Kidney (tissue), 14 donors: ENCODE measurements around the gene B9D2. TPM values are rescaled to one million over a fixed set of nuclear protein-coding genes. Genes with fewer than 3 reads are reported as not detected.

Source experiments
- DNase-seq, 5 donors: peaks; one replicate each; pipeline ENCODE4 v3.0.0-alpha.2; 2013 to 2020
- FAIRE-seq: peaks from 2 replicates; lab custom pipeline; 2012; peaks lifted over from hg19 to GRCh38; lab: Jason Lieb, UNC
- H3K27ac ChIP-seq, 2 donors: one replicate each; pipeline ENCODE4 v1.7.0; 2013; ENCODE audit warnings: low read depth in 2 of 2, low read length in 2 of 2, inconsistent platforms in 1 of 2
- H3K27me3 ChIP-seq: one replicate; pipeline ENCODE4 v1.7.1; 2013; ENCODE audit warnings: low read length, inconsistent platforms; ENCODE audit not compliant: control insufficient read depth, insufficient read depth
- H3K36me3 ChIP-seq, 3 donors: one replicate each; pipeline versions ENCODE4 v1.7.0 to v1.7.1; 2013; ENCODE audit warnings: low read length in 3 of 3, control low read depth in 1 of 3, inconsistent platforms in 1 of 3; ENCODE audit not compliant: insufficient read depth in 3 of 3, control insufficient read depth in 2 of 3
- H3K4me1 ChIP-seq, 3 donors: one replicate each; pipeline versions ENCODE4 v1.7.0 to v1.7.1; 2013; ENCODE audit warnings: low read length in 3 of 3, inconsistent platforms in 1 of 3, low read depth in 1 of 3; ENCODE audit not compliant: control insufficient read depth in 2 of 3, insufficient read depth in 2 of 3
- H3K4me3 ChIP-seq, 3 donors: one replicate each; pipeline versions ENCODE4 v1.7.0 to v1.8.1; 2013; ENCODE audit warnings: low read length in 3 of 3, control low read depth in 1 of 3, inconsistent platforms in 1 of 3
- H3K9ac ChIP-seq, 3 donors: one replicate each; pipeline versions ENCODE4 v1.7.0 to v1.7.1; 2013; ENCODE audit warnings: low read length in 3 of 3, control low read depth in 1 of 3, inconsistent platforms in 1 of 3
- H3K9me3 ChIP-seq, 3 donors: one replicate each; pipeline versions ENCODE4 v1.7.0 to v1.7.1; 2013; ENCODE audit warnings: low read length in 3 of 3, control low read depth in 1 of 3, inconsistent platforms in 1 of 3; ENCODE audit not compliant: control insufficient read depth in 2 of 3, insufficient read depth in 1 of 3
- CTCF ChIP-seq: IDR thresholded peaks from 3 replicates; pipeline ENCODE4 v1.5.1; 2012; ENCODE audit warnings: mild to moderate bottlenecking, moderate library complexity, borderline replicate concordance; ENCODE audit not compliant: insufficient read depth; ENCODE audit errors: extremely low read depth
- intact Hi-C: fragments of 100-400 bp; cut with DNase I; formaldehyde crosslinking; loops from one replicate; pipeline ENCODE4 v1.11.1; 2022
- polyA plus RNA-seq: library from polyadenylated mRNA; stranded (reverse); fragments of 350-450 nt; fragmentation: Illumina TruSeq; extraction: RNeasy Lipid Tissue Mini Kit (QIAGEN cat#74804); gene quantifications from one replicate; pipeline ENCODE4 v1.2.3, GENCODE V29; 2014; ENCODE audit warnings: low read depth, low replicate concordance; ENCODE audit not compliant: insufficient read depth
- total RNA-seq: library from RNA; stranded (reverse); fragmentation: NEBNext Ultra II Directional; extraction: Animal tissue kit (Norgen Biotek cat#: 25700); gene quantifications from one replicate; pipeline ENCODE4 v1.2.1, GENCODE V29; 2021
- donor health status: control.
- donor health status: control.
- donor health status: control.
- donor health status: control.
- donor health status: control.
- donor health status: DM: yes; HTN: yes; CAD: no.
- donor health status: Normal renal cell carcinoma (clear cell type).

B9D2 gene
- total and polyA plus RNA-seq, 2 donors from 2014 or later: 12.6 to 15.7 TPM

GRCh38 chr19:41321600-41322270 lies 42.2 kb downstream of the B9D2 start:
- no peaks in the 10 kb centered on the region for H3K9me3 ChIP-seq
- no peak overlapping the region for H3K9ac ChIP-seq
- intact Hi-C loops: no loop called here
- DNase-seq (peak; percentile 50 to 75 (median 61)), FAIRE-seq (no peak)
- H3K27ac ChIP-seq: peak overlapping the region in 1 of 2 donors; percentile 32
- peaks cover 9 to 44% (median 23%) of the 10 kb centered on the region in 3 donors for H3K4me1 ChIP-seq
- H3K27me3 ChIP-seq: no peaks in the 10 kb centered on the region
- peak; percentile 58 for TF ChIP-seq CTCF
- peaks cover 2 to 25% (median 19%) of the 10 kb centered on the region in 3 donors for H3K36me3 ChIP-seq
- no peak overlapping the region for H3K4me3 ChIP-seq

- H3K9ac ChIP-seq: no peak overlapping the region
- H3K27ac ChIP-seq: no peak overlapping the region
- intact Hi-C loops: no loop called here
- TF ChIP-seq CTCF: no peak
- H3K9me3 ChIP-seq: no peaks in the 10 kb centered on the region
- FAIRE-seq (no peak), DNase-seq (no peak)
- no peak overlapping the region for H3K4me3 ChIP-seq
- H3K27me3 ChIP-seq: no peaks in the 10 kb centered on the region
- peaks cover 7 to 41% (median 20%) of the 10 kb centered on the region in 3 donors for H3K4me1 ChIP-seq
- H3K36me3 ChIP-seq: peaks cover 2 to 31% (median 19%) of the 10 kb centered on the region in 3 donors
Measured at GRCh38 chr19:41321204-41321599, 42.7 kb downstream of the B9D2 start.

- intact Hi-C loops: no loop called here
Measured at GRCh38 chr19:41320568-41320967, 43.4 kb downstream of the B9D2 start.

More at GRCh38 chr19:41320568-41320967, 43.4 kb downstream of the B9D2 start:
- DNase-seq: no peak
- Histone ChIP-seq H3K9me3 (no peaks in the 10 kb centered on the region), H3K4me1 (peaks cover 7 to 35% (median 16%) of the 10 kb centered on the region in 3 donors), H3K27me3 (no peaks in the 10 kb centered on the region), H3K27ac (no peak overlapping the region), H3K4me3 (no peak overlapping the region), H3K36me3 (peaks cover 2 to 35% (median 19%) of the 10 kb centered on the region in 3 donors), H3K9ac (no peak overlapping the region)
- TF ChIP-seq CTCF: no peak
- FAIRE-seq: no peak
